Nephron progenitor cell (in vitro differentiated cells): ENCODE measurements around the gene ZNF385D.
A peak's percentile ranks its signal among the peaks of the same experiment; 100 is the strongest.

Experiments
- DNase-seq: peaks from one replicate; pipeline ENCODE4 v3.0.0; 2021
- H3K27ac Mint-ChIP-seq: 2 replicates; pipeline ENCODE4 v1.8.0; 2021; ENCODE audit warnings: mild to moderate bottlenecking, moderate library complexity, mixed read lengths
- H3K27me3 Mint-ChIP-seq: 2 replicates; pipeline ENCODE4 v1.8.0; 2021; ENCODE audit warnings: mild to moderate bottlenecking, low read depth, mixed read lengths; ENCODE audit not compliant: poor library complexity
- H3K36me3 Mint-ChIP-seq: 2 replicates; pipeline ENCODE4 v1.8.0; 2021; ENCODE audit warnings: low read depth, mixed read lengths
- H3K4me1 Mint-ChIP-seq: 2 replicates; pipeline ENCODE4 v1.8.0; 2021; ENCODE audit warnings: mixed read lengths
- H3K4me3 Mint-ChIP-seq: 2 replicates; pipeline ENCODE4 v1.8.0; 2021; ENCODE audit warnings: mild to moderate bottlenecking, moderate library complexity, mixed read lengths
- H3K9me3 Mint-ChIP-seq: 2 replicates; pipeline ENCODE4 v1.8.0; 2021; ENCODE audit warnings: mild to moderate bottlenecking, moderate library complexity, mixed read lengths
- TF ChIP-seq, protein P1 (sequence below): fragments of 200-600 bp; sonication (generic); IDR thresholded peaks from 2 replicates; pipeline ENCODE4 v1.5.0; 2021; ENCODE audit warnings: antibody characterized with exemption

Gene ZNF385D

DNA sequence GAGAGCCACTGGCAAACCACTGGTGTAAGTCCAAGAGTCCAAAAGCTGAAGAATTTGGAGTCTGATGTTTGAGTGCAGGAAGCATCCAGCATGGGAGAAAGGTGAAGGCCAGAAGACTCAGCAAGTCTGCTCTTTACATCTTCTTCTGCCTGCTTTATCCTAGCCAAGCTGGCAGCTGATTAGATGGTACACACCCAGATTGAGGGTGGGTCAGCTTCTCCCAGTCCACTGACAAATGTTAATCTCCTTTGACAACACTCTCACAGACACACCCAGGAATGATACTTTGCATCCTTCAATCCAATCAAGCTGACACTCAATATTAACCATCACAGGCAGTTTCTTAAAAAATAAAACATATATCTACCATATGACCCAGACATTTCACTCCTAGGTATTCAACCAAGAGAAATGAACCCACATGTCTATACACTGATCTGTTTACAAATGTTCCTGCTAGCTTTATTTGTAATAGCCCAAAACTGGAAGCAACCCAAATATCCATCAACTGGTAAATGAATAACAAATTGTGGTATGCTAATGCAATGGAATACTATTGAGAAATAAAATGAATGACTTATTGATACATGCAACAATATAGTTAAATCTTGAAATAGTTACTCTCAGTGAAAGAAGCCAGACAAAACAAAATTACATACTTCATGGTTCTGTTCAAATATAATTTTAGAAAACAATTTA, 373.8 kb downstream of the ZNF385D start:
- TF ChIP-seq, protein P1, sequence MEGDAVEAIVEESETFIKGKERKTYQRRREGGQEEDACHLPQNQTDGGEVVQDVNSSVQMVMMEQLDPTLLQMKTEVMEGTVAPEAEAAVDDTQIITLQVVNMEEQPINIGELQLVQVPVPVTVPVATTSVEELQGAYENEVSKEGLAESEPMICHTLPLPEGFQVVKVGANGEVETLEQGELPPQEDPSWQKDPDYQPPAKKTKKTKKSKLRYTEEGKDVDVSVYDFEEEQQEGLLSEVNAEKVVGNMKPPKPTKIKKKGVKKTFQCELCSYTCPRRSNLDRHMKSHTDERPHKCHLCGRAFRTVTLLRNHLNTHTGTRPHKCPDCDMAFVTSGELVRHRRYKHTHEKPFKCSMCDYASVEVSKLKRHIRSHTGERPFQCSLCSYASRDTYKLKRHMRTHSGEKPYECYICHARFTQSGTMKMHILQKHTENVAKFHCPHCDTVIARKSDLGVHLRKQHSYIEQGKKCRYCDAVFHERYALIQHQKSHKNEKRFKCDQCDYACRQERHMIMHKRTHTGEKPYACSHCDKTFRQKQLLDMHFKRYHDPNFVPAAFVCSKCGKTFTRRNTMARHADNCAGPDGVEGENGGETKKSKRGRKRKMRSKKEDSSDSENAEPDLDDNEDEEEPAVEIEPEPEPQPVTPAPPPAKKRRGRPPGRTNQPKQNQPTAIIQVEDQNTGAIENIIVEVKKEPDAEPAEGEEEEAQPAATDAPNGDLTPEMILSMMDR = no peak
- no peaks in the 10 kb centered on the region for H3K9me3 Mint-ChIP-seq
- no peaks in the 10 kb centered on the region for H3K36me3 Mint-ChIP-seq
- H3K4me3 Mint-ChIP-seq = no peak overlapping the region
- H3K4me1 Mint-ChIP-seq = peaks cover 6% of the 10 kb centered on the region
- no peak overlapping the region for H3K27ac Mint-ChIP-seq
- DNase-seq = no peak
- peaks cover 4% of the 10 kb centered on the region for H3K27me3 Mint-ChIP-seq

DNA sequence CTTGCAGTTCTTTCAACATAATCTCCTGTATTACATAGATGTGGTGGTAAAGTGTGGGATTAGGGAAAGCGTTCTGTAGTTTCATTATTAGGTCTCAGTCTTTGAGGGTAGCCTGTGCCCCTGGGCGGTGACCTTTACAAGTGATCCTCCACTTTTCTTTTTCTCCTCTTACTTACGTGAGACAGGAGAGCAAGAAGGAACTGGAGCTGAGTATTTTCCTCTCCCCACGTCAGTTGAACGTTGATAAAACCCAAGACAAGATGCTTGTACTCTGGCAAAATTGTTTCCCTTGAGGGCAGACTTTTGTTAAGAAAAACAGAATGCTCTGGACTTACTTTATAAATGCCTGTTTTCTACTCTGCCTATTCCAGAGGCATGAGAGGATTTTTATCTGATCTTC, 378.7 kb downstream of the ZNF385D start:
- no peak overlapping the region for H3K4me3 Mint-ChIP-seq
- H3K9me3 Mint-ChIP-seq = peaks cover 6% of the 10 kb centered on the region
- TF ChIP-seq, protein P1 = no peak
- H3K27me3 Mint-ChIP-seq = no peaks in the 10 kb centered on the region
- peaks cover 10% of the 10 kb centered on the region for H3K4me1 Mint-ChIP-seq
- no peaks in the 10 kb centered on the region for H3K36me3 Mint-ChIP-seq
- DNase-seq = no peak
- peak overlapping the region; percentile 34 for H3K27ac Mint-ChIP-seq
